ENCODE results near the gene SEMA6D.

The SEMA6D gene

DNA sequence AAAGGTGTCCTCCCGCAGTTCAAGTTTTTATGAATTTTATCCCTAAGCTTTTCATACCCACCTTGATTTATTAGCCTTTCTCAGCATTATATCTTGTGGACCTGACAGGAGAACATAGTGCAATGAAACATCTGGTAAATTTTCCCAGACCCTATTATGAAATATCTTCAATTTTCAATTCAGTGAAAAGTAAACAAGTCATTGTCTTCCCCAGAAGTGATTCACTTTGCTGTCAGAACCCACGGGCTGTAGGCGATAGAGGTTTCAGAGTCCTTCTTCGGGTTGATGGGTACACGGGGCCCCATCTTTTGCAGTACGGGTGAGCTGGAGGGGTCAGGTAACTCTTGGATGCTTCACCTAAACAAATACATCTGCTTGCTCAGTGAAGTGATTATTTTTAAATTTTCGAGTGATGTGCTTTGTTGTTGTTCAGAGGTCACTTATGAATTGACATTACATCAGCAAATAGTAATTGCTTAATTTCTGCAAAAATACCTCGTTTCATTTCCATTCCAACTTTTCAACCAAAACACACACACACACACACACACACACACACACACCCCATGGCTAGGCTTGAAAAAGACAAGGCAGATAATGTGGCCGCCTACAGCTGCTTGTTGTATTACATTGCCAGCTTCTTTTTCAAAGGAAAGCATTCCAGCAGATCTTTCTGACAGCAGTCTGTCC lies 102.9 kb downstream of the SEMA6D start:
- H3F3A ChIP-seq (ENCODE audit: control insufficient read depth, insufficient read depth), result no peaks in the 10 kb centered on the region; the same call in 1 of the 2 replicates
- no peaks in the 10 kb centered on the region for H3K27me3 ChIP-seq (ENCODE audit: control insufficient read depth, low read length)
- no peaks in the 10 kb centered on the region for H3K9me2 ChIP-seq (replicated peaks; ENCODE audit: control insufficient read depth, low read length)
- H3K27ac ChIP-seq (ENCODE audit: low read depth, low read length), result no peak overlapping the region
- H4K20me1 ChIP-seq (ENCODE audit: control insufficient read depth, insufficient read depth, low read depth, low read length), result no peaks in the 10 kb centered on the region
- peaks cover 38% of the 10 kb centered on the region for H3K4me1 ChIP-seq (ENCODE audit: control insufficient read depth, low read length)
- TF ChIP-seq EZH2phosphoT487 (IDR thresholded peaks at IDR 0.05; ENCODE audit: borderline replicate concordance, low read length), result no peak
- TF ChIP-seq, protein P1, sequence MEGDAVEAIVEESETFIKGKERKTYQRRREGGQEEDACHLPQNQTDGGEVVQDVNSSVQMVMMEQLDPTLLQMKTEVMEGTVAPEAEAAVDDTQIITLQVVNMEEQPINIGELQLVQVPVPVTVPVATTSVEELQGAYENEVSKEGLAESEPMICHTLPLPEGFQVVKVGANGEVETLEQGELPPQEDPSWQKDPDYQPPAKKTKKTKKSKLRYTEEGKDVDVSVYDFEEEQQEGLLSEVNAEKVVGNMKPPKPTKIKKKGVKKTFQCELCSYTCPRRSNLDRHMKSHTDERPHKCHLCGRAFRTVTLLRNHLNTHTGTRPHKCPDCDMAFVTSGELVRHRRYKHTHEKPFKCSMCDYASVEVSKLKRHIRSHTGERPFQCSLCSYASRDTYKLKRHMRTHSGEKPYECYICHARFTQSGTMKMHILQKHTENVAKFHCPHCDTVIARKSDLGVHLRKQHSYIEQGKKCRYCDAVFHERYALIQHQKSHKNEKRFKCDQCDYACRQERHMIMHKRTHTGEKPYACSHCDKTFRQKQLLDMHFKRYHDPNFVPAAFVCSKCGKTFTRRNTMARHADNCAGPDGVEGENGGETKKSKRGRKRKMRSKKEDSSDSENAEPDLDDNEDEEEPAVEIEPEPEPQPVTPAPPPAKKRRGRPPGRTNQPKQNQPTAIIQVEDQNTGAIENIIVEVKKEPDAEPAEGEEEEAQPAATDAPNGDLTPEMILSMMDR (IDR thresholded peaks at IDR 0.05; ENCODE audit: low read depth, low read length, poor library complexity, severe bottlenecking), result no peak
- no peaks in the 10 kb centered on the region for H3K79me2 ChIP-seq (ENCODE audit: control insufficient read depth, low read length)
- no peaks in the 10 kb centered on the region for H3K36me3 ChIP-seq (ENCODE audit: control insufficient read depth, low read length)
- H3K4me2 ChIP-seq (ENCODE audit: low read length), result no peak overlapping the region
- no peaks in the 10 kb centered on the region for H3K9me3 ChIP-seq (ENCODE audit: control insufficient read depth, insufficient read depth, low read length)
- H3K4me3 ChIP-seq (ENCODE audit: low read length), result no peak overlapping the region

GRCh38 chr15:47820747-47821319 lies 103.5 kb downstream of the SEMA6D start:
- Histone ChIP-seq H3K9me3 (ENCODE audit: control insufficient read depth, insufficient read depth, low read length) (no peaks in the 10 kb centered on the region), H3F3A (ENCODE audit: control insufficient read depth, insufficient read depth) (no peaks in the 10 kb centered on the region; the same call in 1 of the 2 replicates), H3K27ac (ENCODE audit: low read depth, low read length) (no peak overlapping the region), H3K4me1 (ENCODE audit: control insufficient read depth, low read length) (peaks cover 39% of the 10 kb centered on the region), H3K27me3 (ENCODE audit: control insufficient read depth, low read length) (no peaks in the 10 kb centered on the region), H3K36me3 (ENCODE audit: control insufficient read depth, low read length) (no peaks in the 10 kb centered on the region), H3K4me2 (ENCODE audit: low read length) (no peak overlapping the region), H4K20me1 (ENCODE audit: control insufficient read depth, insufficient read depth, low read depth, low read length) (no peaks in the 10 kb centered on the region), H3K79me2 (ENCODE audit: control insufficient read depth, low read length) (no peaks in the 10 kb centered on the region), H3K4me3 (ENCODE audit: low read length) (no peak overlapping the region), H3K9me2 (replicated peaks; ENCODE audit: control insufficient read depth, low read length) (no peaks in the 10 kb centered on the region)
- TF ChIP-seq, protein P1 (IDR thresholded peaks at IDR 0.05; ENCODE audit: low read depth, low read length, poor library complexity, severe bottlenecking), result no peak
- TF ChIP-seq EZH2phosphoT487 (IDR thresholded peaks at IDR 0.05; ENCODE audit: borderline replicate concordance, low read length), result no peak

DNA sequence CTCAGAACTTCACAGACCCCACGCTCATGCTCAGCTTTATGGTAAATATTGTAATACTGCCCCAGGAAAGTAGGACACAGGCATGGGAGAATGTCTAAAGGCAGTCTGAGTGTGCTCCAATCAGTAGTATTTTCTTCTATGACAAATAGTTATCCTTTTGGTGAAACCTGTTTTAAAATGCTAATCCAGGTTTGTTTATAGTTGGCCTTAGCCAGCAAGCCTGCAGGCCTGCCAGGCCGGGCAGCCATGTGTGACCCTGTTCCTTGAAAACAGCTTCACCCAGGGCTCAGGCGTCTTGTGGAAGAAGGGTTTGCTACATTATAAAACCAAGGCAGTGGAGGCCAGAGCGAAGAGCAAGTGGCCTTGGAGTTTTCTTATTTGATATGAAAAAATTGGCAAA lies 104.7 kb downstream of the SEMA6D start:
- Histone ChIP-seq H3K27me3 (ENCODE audit: control insufficient read depth, low read length) (no peaks in the 10 kb centered on the region), H3K9me3 (ENCODE audit: control insufficient read depth, insufficient read depth, low read length) (no peaks in the 10 kb centered on the region), H3K9me2 (replicated peaks; ENCODE audit: control insufficient read depth, low read length) (no peaks in the 10 kb centered on the region), H3K4me1 (ENCODE audit: control insufficient read depth, low read length) (peaks cover 39% of the 10 kb centered on the region), H3K27ac (ENCODE audit: low read depth, low read length) (no peak overlapping the region), H3K36me3 (ENCODE audit: control insufficient read depth, low read length) (no peaks in the 10 kb centered on the region), H4K20me1 (ENCODE audit: control insufficient read depth, insufficient read depth, low read depth, low read length) (no peaks in the 10 kb centered on the region), H3K4me3 (ENCODE audit: low read length) (no peak overlapping the region), H3K79me2 (ENCODE audit: control insufficient read depth, low read length) (no peaks in the 10 kb centered on the region), H3F3A (ENCODE audit: control insufficient read depth, insufficient read depth) (no peaks in the 10 kb centered on the region; the same call in 1 of the 2 replicates), H3K4me2 (ENCODE audit: low read length) (no peak overlapping the region)
- TF ChIP-seq, protein P1 (IDR thresholded peaks at IDR 0.05; ENCODE audit: low read depth, low read length, poor library complexity, severe bottlenecking), result no peak
- no peak for TF ChIP-seq EZH2phosphoT487 (IDR thresholded peaks at IDR 0.05; ENCODE audit: borderline replicate concordance, low read length)
